Measurements from ENCODE around the gene FAM118B.

DNA sequence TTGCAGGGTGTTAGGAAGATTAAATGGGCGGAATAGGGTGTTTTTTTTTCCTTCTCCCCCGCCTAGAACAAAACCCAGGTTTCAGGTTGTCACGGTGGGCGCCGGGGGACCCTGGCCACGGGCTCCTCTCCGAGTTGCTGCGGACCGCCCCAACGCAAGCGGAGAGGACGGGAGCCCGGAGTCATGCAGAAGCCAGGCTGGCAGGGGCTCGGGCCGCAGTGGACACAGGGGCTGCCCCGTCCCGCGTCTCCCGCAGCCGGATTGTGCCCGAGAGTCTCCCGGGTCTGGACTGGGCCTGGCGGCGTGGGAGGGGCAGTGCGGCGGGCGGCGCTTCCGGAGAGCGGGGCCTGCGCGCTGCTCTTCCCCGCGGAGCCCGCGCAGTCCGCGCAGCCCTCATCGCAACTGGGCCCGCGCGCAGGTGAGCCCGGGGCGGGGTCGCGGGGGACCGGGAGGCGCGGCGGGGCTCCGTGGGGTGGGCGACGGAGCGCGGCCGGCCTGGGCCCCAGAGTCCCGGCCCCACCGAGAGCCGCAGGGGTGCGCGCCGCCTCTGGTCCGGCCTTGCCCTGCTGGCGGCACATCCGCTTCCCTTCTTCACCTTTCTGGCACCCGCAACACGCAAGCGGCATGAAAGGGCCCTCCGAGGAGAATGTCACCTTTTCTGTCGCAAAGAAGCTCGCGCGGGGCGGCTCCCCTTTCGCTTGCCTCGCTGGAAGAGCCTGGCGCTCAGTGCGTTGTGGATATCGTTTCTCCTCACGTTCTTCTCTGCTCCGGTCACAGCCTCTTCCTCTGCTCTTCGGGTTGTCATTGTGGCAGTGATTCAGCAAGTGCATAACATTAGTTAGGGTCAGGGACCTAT is 71.4 kb downstream of the FAM118B start, which contains the start of gene TIRAP:
- TF ChIP-seq, protein P1, sequence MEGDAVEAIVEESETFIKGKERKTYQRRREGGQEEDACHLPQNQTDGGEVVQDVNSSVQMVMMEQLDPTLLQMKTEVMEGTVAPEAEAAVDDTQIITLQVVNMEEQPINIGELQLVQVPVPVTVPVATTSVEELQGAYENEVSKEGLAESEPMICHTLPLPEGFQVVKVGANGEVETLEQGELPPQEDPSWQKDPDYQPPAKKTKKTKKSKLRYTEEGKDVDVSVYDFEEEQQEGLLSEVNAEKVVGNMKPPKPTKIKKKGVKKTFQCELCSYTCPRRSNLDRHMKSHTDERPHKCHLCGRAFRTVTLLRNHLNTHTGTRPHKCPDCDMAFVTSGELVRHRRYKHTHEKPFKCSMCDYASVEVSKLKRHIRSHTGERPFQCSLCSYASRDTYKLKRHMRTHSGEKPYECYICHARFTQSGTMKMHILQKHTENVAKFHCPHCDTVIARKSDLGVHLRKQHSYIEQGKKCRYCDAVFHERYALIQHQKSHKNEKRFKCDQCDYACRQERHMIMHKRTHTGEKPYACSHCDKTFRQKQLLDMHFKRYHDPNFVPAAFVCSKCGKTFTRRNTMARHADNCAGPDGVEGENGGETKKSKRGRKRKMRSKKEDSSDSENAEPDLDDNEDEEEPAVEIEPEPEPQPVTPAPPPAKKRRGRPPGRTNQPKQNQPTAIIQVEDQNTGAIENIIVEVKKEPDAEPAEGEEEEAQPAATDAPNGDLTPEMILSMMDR (conservative IDR thresholded peaks at IDR 0.05 in 1 of 2, IDR thresholded peaks at IDR 0.05 in 1 of 2; ENCODE audit: low read depth in 1 of 2, low read length in 2 of 2), result no peak
- no peak for TF ChIP-seq EZH2 (IDR thresholded peaks at IDR 0.05; ENCODE audit: low read length, missing control alignments)
